Measurements from ENCODE around the gene CNIH3. TPM values are rescaled to one million over a fixed set of nuclear protein-coding genes. Genes with fewer than 3 reads are reported as not detected.
"Not testable (repeated sequence)": the region's sequence is repeated elsewhere in the genome, so short reads cannot be mapped to it uniquely, and the experiment has no call there.

Gene CNIH3
- total RNA-seq: 1.2 TPM
- long read RNA-seq, partial matches to known transcripts: 0 of 1 reads
- long read RNA-seq, other reads (novel, unspliced or antisense): 1 of 1 reads

DNA sequence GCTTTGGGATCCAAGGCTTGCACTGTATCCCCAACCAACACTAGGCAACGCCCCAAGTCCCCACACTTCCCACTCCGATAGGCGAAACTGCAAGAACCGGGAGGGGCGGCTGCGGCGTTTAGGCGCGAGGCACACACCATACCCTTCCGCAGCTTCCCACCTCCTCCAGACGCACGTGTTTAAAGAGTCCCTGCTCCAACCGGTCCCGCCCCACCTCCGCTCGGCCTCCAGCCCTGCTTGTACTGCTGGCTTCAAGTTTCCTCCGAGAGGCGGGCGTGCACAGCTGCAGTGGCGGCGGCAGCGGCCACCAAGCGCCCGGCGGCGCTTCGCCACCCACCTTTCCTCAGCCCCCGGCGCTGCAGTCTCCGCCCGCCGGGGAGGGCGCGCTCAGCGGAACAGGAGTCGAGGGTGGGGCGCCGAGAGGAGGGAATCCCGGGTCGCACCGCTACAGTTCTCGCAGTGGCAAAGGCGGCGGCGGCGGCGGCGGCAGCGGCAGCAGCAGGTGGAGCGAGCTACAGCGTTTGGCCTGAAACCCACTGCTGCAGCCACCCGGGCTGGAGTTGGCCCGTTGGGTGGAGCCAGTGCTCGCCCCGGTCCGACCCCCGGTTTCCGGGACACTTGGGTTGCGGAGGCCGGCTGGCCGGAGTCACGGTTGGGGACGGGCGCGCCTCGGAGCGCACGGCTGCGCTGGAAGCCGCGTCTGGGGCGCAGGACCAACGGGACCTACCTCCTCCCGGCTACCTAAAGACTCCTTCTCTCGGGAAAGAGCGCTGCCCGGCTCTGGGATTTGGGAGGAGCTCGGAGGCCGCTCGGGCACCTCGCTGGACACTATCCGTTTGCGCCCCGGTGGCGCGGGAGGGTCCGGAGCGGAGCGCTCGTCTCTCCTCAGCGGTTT, at the start of gene CNIH3:
TSS of gene CNIH3 (plus strand) at position 457 of the 895 bp plus-strand sequence. CDS start 858 bp downstream, outside the sequence.
- DNase-seq (ENCODE audit: missing footprints): no peak
- intact Hi-C loops (cut with DNase I): no loop called here
- ATAC-seq: no peak

DNA sequence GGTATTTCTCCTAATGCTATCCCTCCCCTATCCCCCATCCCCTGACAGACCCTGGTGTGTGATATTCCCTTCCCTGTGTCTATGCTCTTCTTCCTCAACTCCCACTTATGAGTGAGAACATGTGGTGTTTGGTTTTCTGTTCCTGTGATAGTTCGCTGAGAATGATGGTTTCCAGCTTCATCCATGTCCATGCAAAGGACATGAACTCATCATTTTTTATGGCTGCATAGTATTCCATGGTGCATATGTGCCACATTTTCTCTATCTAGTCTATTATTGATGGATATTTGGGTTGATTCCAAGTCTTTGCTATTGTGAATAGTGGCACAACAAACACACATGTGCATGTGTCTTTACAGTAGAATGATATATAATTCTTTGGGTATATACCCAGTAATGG, 49.6 kb upstream of the CNIH3 start:
- ATAC-seq; DNase-seq (ENCODE audit: missing footprints); intact Hi-C loops (cut with DNase I): not testable (repeated sequence)

DNA sequence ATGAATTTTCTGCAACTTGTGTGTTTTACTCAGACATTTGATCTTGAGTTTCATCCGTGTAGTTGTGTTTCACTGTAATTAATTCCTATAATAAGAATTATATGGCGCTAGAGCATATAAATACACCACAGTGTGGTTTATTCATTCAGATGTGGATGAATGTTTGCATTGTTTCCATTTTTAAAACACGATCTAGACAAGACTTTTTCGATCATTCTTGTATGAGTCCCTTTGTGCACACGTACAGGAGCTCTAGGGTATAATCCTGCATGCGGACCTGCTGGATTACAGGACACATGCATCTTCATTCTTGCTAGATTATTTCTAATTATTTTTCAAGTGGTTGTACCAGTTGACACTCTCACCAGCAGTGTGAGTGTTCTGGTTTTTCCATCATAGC, 46.8 kb upstream of the CNIH3 start:
- intact Hi-C loops (cut with DNase I): no loop called here
- DNase-seq (ENCODE audit: missing footprints): no peak
- no peak for ATAC-seq

DNA sequence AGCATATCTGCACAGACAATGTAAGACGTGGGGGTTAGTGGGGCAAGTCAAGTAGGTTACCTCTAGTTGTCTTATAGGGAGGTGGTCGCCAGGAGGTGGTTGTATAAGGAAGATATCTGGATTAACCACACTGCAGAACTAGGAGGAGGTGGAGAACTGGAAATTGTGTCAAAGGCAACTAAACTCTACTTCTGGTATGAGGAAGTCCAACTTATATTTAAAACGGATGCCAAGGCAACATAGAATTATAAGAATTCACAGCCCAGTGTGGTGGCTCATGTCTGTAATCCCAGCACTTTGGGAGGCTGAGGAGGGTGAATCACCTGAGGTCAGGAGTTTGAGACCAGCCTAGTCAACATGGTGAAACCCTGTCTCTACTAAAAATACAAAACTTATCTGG, 44.1 kb upstream of the CNIH3 start:
- intact Hi-C loops (cut with DNase I); DNase-seq (ENCODE audit: missing footprints); ATAC-seq: not testable (repeated sequence)

DNA sequence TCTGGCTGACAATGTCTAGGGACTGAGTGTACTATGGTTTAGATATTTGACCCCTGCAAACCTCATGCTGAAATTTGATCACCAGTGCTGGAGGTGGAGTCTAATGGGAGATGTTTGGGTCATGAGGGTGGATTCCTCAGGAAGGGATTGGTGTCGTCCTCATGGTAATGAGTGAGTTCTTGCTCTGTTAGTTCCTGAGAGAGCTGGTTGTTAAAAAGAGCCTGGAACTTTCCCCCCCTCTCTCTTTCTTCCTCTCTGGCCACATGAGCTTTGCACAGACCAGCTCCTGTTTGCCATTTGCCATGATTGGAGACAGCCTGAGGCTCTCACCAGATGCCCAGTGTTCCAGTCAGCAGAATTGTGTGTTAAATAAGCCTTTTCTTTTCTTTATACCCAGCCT, 36.6 kb upstream of the CNIH3 start:
- intact Hi-C loops (cut with DNase I): no loop called here
- no peak for ATAC-seq
- DNase-seq (ENCODE audit: missing footprints): no peak

DNA sequence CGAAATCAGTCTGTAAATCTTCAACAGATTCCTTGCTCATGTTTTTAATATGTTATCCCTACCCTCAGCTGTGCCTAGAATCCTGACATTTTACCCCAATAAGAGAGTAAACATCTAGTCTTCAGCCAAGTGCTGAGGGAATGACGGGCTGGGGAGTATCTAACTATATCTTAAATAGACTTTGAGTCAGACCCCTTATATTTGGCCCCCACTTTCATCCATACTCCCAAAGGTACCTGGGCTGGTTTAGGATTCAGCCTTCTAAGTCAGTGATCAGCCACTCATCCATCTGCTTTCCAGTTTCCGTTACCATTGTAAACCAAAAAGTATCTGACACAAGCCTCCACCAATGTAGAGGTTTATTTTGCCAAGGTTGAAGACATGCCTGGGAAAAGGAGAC, 36.1 kb upstream of the CNIH3 start:
- ATAC-seq: no peak
- DNase-seq (ENCODE audit: missing footprints): no peak
- intact Hi-C loops (cut with DNase I): no loop called here

DNA sequence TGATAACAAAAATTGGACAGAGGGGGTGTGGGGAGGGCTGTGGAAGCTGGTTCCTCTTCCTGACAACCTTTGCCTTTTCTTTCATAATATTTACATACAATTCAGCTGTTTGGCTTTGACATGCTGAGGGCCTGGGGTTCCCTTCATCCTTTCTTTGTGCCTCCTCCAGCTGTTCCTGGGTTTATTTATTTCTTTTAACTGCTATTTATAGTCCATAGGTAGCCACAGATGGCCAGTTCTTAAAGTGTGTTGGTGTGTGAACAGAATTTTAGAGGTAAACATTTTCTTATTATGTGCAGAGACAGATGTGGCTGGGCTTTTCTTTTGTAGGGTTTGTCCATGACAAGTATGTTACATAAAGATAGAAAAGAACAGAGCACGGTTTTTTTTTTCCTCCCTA, 34.1 kb upstream of the CNIH3 start:
- no peak for ATAC-seq
- intact Hi-C loops (cut with DNase I): no loop called here
- DNase-seq (ENCODE audit: missing footprints): no peak

DNA sequence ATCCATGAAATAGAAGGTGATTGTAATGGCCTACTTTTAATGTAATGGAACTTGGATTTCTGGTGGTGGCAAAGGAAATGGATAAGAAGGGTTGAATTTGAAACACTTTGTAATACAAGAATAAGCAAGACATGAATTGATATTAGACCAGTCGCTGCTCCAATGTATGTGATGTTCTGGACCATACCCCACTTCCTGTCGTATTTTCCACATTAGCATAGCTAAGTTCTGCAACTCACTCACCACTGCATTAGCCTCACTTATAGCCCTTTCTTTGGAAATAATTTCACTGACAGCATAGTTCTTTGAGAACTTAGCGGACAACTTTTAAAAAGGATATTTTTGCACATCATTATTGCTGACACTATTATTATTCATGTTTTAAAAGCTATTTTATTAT, 32.3 kb upstream of the CNIH3 start:
- DNase-seq (ENCODE audit: missing footprints): no peak
- ATAC-seq: no peak
- intact Hi-C loops (cut with DNase I): no loop called here

DNA sequence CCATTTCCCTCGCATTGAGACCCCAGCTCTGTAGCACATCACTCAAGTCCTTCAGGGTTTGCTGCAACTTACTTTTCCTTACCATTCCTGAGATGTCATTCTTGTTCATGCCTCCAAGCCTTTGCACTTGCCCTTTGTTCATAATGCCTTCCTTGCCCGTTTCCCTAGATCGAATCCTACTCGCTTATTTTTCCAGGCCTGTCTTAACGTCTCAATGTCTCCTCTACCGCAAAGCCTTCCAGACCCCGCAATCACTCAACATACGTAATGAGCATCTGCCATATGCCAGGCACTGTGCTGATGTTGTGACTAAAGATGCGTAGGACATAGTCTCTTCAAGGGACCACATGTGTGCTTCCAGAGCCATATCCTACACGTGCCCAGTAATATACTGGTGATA, 31.1 kb upstream of the CNIH3 start:
- DNase-seq (ENCODE audit: missing footprints): no peak
- no peak for ATAC-seq
- intact Hi-C loops (cut with DNase I): no loop called here

DNA sequence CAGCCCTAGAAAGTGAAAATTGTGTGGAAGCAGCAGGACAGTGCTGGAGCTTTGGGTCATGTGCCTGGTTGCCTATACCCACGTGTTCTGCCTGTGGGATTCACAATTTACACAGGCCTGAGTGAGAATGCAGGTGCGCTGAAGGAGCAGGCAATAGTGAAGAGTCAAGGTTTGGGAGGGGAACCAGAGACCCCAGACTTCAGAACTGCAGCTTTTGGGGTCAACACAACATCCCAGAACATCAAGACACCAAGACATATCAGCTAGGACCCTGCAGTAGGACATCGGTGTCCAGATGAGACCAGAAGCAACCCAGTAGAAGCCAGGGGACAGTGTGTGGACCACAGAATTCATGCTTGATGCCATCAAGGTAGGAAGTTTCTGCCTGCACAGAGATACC, 29.1 kb upstream of the CNIH3 start:
- DNase-seq (ENCODE audit: missing footprints) (no peak), ATAC-seq (no peak)
- intact Hi-C loops (cut with DNase I): no loop called here

DNA sequence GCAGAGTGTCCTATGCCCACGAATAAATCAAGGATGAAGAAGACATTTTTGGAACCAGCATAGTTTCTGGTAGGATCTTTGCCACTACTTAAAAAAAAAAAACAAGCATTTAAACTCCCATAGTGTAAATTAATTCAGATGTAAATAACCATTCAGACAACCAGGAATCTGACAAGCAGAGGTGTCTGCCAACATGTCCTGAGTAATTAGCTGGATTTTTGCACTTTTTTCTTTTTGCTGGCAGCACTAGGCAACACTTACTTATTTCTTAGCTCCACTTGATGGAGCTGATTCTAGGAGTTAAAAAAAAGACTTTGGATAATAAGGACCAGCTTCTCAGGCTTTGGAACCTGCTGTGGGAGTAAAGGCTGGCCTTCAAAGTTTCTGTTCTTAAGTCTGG, 27.6 kb upstream of the CNIH3 start:
- intact Hi-C loops (cut with DNase I): no loop called here
- ATAC-seq: no peak

DNA sequence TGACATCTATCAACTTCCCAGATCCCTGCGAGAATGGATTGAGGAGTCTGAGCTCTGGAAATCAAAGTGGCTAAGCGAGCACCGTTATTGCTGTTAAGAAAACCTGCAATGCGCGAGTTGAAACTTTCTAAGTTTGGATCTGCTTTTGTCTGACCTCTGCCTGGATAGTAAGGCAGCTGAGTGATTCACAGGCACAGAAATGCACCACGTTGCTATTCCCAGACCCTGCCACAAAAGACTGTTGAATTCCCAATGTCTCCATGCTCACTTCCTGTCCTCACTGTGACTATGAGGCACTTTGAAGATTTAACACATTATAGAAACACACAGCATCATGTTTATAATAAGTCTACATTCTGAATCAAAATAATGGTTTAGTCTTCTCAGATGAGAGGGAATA, 27.1 kb upstream of the CNIH3 start:
- no peak for DNase-seq (ENCODE audit: missing footprints)
- intact Hi-C loops (cut with DNase I): no loop called here
- ATAC-seq: no peak

More for the DNA sequence above, 27.6 kb upstream of the CNIH3 start:
- DNase-seq (ENCODE audit: missing footprints): no peak

DNA sequence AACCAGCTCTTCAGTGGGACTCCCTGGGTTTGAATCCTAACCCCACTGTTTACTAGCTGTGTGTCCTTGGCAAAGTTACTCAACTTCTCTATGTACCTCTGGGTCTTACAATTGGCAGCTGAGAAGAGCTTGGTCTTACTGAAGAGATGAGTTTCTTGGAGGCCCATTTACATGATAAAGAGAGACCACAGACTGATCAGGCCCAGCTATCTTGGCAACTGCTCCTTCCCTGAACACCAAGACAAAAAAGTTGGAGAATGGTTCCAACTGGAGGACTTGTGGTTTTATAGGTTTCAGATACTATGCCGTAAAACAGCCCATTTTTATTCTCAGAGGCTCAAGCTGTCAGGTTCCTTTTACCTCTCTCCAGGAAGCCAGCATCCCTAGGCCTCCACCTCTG, 24.8 kb upstream of the CNIH3 start:
- no peak for ATAC-seq
- intact Hi-C loops (cut with DNase I): no loop called here

DNA sequence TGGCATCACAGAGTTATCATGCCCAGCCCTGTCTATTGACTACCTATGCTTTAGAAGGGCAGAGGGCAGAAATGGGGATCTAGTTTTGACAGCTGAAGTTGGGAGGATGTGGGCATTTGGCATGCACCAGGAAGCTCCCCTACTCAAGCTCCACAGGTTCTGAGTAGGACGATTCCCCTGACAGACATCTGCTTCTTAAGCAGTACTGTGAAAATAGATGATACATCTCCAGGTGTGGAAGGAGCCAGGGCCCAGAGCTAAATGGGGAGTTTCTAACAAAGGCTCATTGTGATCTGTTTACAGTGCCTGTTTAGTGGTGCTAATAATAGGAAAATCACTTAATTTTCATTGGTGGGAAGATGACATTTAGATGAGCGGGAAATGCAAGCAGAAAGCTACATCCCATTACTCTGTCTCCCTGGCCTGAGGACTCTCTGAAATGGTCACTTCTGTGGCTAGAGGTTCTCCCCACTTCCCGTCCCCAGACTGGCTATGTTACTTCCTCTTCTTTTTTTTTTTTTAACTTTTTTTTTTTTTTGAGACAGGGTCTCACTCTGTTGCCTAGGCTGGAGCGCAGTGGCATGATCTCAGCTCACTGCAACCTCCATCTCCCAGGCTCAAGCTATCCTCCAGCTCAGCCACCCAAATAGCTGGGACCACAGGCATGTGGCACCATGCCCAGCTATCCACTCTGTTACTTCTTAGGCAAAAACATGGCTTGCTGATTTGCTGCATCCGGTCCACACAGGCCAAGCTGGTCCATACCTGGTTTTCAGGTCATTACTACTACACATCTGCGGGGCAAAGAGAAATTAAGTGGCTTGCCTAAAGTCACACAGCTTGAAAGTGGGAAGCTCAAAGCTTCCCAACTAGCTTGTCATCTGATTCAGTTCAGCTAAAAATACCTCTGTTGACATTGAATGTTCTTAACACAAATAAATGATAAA, 23.2 kb upstream of the CNIH3 start:
- ATAC-seq: peak; percentile 46
- no peak for DNase-seq (ENCODE audit: missing footprints)
- intact Hi-C loops (cut with DNase I): no loop called here

More for the DNA sequence above, 24.8 kb upstream of the CNIH3 start:
- DNase-seq (ENCODE audit: missing footprints): no peak

DNA sequence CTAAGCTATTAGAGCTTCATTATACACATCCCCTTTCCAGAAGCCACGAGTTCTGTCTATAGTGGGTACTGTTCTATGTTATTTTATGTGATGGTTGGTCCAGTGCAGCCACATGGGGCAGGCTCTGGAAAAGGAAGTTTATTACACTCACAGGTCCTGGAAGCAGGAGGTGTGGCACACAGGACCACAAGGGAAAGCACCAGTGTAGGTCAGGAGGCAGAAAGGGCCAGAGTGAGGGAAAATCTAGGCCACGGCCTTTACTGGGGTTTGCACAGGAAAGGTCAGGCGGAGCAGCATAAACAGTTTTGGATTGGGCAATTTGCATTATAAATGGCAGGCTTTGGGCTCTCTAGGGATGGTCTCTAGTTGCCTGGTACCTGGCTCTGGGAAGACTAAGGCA, 21.8 kb upstream of the CNIH3 start:
- intact Hi-C loops (cut with DNase I): no loop called here
- ATAC-seq (no peak), DNase-seq (ENCODE audit: missing footprints) (no peak)

DNA sequence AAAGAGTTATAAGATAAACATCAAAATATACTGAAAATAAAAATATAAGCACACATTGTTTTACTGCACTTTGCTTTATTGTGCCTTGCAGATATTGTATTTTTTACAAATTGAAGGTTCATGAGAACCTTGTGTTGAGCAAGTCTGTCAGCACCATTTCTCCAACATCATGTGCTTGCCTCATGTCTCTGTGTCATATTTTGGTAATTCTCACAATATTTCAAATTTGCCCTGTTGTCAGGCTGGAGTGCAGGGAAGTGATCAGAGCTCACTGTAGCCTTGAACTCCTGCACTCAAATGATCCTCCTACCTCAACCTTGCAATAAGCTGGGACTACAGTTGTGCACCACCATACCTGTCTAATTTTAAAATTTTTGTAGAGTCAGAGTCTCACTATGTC, 21.3 kb upstream of the CNIH3 start:
- no peak for DNase-seq (ENCODE audit: missing footprints)
- ATAC-seq: no peak
- intact Hi-C loops (cut with DNase I): no loop called here

DNA sequence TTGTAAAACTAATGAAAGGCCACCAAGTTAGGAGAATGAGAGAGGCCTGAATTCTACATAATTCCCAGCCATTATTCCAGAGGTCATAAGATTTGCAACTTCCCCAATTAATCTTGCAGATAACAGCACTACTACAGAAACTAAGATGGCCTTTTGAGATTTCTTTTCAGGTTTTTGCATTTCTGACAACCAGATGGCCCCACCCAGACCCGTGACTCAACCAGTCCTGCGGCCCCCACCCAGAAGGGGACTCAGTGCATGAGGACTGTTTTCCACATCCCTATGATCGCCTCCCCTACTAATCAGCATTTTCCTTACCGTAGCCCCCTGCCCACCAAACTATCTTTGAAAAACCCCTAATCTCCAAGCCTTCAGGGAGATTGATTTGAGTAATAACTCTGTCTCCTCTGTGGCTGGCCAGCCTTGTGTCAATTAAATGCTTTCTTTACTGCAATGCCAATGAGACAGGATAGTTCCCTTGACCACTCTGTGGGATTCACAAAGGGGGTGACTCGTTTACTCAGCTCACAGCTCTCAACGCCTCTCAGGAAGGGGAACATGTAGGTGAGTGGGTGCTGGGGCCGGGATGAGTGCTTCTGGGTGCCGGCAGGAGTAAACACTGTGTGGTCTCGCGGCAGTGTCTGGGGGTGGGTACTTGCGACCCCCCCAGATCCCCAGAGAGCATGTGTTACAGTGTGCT, 10.5 kb upstream of the CNIH3 start:
- intact Hi-C loops (cut with DNase I): no loop called here
- ATAC-seq: no peak

DNA sequence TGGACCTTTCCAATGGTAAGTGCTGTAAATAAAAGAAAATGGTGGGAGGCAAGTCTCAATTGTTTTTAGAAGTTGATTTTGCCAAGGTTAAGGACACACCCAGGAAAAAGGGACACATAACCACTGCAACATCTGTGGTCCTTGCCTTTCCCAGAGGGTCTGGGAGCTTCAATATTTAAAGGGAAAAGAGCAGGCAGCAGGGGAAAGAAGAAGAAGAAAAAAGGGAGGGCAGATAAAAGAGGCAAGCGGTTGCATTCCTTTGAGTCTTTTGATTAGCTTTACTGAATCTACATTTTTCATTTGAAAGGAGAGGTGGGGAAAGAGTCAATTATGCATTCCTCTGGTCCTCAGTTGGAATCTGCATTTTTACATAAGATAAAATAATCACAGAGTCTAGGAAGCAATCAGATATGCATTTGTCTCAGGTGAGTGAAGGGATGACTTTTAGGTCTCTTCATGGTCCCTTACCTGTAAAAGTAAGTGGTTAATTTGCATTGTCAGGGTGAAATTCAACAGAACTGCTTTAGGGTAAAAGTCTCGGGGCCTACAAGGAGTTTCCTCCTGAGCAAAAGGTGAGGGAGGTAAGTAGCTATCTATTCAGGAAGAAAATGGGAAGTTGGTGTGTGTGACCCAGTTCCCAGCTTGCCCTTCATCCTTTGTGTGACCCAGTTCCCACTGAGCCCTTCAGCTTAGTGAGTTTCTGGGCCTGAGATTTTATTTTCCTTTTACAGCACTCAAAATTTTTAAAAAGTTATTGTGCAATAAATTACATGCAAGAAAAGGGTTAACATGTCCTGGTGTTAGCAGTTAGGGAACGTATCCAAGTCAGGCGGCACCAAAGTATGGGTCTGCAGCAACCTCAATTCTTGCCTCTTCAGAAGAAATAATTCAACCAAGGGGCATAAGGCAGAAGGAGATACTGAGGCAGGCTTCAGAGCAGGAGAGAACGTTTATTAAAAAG, 8.6 kb upstream of the CNIH3 start:
- no peak for DNase-seq (ENCODE audit: missing footprints)
- intact Hi-C loops (cut with DNase I): no loop called here
- no peak for ATAC-seq

More for the DNA sequence above, 10.5 kb upstream of the CNIH3 start:
- DNase-seq (ENCODE audit: missing footprints): no peak
